Erythroblast (primary cell): Measurements from ENCODE around the gene DDIAS.

Experiments used
- GATA1 ChIP-seq: IDR thresholded peaks from 2 replicates; pipeline ENCODE4 v1.6.1; 2011; ENCODE audit warnings: low read depth, mild to moderate bottlenecking, control low read depth, low read length, moderate library complexity
- POLR2A ChIP-seq: IDR thresholded peaks from 2 replicates; pipeline ENCODE4 v1.6.1; 2011; ENCODE audit warnings: mild to moderate bottlenecking, low read length

- TF ChIP-seq POLR2A (peak; percentile 33), GATA1 (no peak)
These were observed 468 bp downstream of the DDIAS start for GRCh38 chr11:82901922-82902485.
